IPS DF 19.7 (cell line): ENCODE results near the gene INTS6L.
"Not testable (repeated sequence)": the region's sequence is repeated elsewhere in the genome, so short reads cannot be mapped to it uniquely, and the experiment has no call there.

Source experiments
- DNase-seq: peaks from one replicate; pipeline ENCODE4 v3.0.0-alpha.2; 2013; ENCODE audit warnings: low read depth, low spot score

Gene INTS6L

DNA sequence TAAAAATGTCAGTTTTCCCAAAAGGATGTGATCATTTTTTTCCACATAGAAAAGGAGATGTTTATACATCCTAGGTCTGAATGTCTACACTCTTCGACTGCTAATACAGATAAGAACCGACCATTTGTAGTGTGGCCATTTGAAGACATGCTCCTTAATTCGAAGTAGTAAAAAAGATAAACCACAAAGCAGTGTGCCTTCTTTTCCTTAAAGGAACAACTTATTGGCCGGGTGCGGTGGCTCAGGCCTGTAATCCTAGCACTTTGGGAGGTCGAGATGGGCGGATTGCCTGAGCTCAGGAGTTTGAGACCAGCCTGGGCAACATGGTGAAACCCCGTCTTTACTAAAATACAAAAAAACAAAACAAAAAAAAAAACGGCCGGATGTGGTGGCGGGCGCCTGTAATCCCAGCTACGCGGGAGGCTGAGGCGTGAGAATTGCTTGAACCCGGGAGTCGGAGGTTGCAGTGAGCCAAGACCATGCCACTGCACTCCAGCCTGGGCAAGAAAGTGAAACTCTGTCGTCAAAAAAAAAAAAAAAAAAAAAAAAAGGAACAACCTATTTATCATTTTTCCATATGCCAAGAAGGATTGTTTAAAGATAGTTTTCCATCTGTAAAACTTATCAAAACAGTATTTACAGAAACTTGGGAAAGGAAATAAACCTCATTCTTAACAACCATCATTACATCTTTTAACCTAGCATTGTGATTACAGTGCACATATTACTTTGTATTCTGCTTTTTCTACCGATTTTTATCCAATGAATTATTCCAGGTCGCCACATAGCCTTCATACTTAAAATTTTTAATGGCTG, 2.6 kb downstream of the INTS6L start:
- DNase-seq, result no peak

DNA sequence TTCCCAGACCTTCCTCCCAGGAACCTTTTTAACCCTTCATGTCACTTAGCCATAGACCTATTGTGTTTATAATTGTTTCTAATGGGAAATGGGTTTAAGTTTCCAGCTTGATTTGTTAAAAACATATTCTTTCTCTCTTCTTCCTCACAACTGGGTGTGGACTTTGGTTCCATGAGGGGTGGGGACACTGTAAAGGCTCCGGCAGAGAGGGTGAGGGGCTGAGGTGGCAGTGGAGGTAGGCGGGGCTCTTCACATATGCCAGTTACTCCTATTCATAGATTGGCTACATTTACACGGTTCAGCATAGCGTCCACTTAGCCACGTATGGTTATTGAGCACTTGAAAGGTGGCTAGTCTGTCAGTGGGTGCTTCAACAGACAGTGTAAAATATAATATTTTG, 7.8 kb downstream of the INTS6L start:
- DNase-seq, result no peak

DNA sequence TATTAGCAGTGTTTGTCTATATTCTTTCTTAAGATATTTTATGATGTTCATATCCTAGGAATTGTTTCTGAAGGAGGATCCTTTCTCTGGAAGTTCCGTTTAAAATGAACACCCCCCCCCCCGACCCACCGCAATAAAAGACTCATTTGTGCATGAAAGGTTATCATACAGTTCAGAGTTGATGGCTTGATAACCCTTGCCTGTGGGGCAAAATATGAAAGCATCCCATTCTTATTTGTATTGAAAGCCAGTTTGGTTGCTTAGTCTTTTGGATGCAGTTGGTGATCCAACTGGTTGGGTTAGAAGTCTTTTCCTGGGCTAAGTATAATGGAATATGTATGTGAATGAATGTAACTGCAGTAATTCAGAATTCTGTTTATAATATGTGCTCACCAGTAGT, 8.3 kb downstream of the INTS6L start:
- DNase-seq, result no peak

DNA sequence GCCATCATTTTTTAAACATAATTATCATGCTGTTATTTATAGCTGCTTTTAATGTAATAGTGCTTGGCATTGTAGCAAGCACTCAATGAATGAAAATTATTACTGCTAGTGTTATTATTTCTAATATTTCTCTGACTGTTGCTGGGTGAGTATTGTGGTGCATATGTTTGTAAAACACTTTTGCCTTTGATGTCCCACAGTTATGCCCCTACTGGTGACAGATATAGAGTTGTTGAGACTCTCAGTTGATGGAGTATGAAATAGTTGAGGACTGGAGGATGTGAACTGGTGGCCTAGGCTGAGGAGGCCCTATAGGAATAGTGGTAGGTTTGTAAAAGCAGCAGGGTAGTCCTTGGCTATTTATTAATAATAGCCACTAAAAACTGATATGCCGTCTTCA, 9.6 kb downstream of the INTS6L start:
- no peak for DNase-seq

DNA sequence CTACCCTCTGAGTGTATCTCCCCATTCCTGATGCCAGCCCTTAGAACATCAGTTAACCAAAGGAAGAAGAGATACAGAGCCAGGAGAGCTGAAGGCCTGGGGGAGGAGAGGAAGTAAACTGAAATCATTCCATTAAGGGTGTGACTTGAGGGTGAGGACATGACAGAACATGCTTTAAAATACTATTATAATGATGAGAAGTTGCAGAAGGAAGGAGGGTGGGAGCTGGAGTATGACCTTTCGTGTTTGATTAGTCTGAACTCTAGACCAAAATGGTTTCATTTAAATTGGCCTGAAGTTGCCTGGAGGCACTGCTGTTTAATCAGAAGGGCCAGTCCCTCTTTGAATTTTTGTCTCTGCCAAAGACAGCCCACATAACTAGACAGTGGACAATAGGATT, 11.4 kb downstream of the INTS6L start:
- no peak for DNase-seq

DNA sequence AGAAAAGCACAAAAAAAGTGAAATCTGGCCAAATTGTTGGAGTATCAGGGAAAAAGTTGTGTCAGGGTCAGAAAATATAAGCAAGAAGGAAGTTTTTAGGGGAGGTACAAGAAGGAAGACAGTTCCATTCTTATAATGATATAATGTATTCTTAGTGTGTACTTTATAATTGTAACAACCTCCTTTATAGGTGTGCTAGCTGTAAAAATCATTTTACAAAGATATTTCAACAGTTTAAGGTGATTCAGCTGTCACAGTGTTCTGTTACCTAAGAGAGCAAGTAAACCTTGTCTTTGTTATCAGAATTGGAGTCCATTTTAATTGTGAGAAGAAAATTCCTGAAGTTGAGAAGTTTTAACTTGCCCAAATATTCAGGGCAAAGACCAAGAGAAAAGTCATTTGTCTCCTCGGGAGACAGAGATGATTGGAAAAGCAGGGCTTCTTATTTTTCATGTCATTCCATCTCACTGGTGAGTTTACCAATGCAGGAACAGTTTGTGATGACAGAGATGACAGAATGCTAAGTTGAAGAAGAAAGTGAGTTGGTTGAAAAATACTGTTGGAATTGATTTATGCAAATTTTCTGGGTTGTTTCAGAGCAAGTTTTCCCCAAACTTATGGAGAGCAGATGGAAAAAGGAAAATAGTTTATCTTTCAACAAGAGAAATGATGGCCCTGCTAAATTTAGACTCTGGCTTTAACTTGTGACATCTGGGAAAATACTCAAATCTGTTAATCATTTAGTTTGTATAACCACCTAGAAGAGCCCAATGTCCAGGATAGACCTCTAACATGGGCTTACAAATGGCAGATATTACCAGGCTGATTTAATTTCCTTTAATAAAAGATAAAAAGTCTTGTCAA, 14.8 kb downstream of the INTS6L start:
- DNase-seq, result no peak

DNA sequence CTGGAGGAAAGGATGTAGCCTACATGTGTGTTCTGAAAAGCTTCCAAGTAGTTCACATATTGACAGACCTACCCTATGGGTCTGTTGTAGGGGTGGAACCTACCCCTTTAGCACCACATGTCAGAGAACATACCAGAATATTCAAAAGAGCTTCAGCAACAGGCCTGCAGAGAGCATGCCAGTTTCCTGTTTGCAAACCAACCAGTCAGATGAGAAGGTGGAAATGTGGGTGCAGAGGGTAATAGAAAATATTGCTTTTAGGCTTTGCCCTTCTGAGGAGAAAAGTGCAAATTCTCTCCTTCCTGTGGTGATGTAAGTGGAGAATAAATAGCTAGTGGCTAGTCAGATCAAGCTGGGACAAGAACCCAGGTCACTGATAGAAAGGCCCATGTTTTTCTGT, 16.4 kb downstream of the INTS6L start:
- no peak for DNase-seq

DNA sequence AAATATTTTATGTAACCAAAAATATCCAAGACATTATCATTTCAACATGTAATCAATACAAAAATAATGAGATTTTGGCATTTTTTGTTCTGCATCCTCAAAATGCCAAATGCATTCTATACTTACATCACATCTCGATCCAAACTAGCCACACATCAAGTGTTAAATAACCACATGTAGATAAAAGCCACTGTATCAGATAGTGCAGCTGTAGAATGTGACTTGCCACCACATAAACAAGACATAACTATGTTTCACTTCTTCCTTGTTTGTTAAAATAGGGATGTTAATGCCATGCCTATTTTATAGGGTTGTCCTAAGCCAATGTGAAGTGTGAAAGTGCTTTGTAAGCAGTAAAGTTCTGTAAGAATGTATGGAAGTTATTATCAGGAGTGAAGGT, 20.9 kb downstream of the INTS6L start:
- DNase-seq, result no peak

DNA sequence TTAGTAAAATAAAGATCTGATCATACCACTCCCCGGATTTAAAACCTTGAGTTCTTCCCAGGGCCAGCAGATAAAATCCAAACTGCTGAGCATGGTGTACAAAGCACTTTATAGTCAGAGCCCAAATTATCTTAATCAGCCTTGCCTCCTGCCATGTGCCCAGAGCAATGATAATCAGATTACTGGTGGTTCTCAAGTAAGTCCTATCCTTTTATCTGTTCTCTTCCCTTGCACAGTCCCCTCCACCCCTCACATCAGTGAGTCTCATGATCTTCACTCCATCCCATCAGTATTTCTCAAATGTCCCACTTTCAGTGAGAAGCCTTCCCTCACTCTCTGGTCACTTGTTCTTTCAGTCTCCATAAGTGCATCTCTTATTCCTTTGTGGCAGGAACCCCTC, 22.7 kb downstream of the INTS6L start:
- DNase-seq, result no peak

DNA sequence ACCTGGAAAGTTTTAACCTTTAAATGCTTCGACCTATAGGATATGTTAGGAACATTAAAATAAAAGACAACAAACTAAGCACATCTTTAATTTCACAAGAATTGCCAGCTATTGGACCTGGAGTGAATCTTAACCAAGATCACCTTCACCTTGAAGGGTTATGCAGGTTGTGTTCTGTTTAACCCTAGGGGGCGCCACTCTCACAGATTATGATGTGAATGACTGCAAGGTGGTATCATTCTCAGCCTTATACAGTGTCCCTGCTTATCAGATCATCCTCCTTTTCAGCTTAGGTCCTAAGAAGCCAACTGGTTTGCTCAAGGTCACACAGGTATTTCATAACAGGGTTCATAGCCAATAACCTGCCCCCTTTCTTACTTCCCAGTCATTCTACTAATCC, 23.5 kb downstream of the INTS6L start:
- DNase-seq, result no peak

DNA sequence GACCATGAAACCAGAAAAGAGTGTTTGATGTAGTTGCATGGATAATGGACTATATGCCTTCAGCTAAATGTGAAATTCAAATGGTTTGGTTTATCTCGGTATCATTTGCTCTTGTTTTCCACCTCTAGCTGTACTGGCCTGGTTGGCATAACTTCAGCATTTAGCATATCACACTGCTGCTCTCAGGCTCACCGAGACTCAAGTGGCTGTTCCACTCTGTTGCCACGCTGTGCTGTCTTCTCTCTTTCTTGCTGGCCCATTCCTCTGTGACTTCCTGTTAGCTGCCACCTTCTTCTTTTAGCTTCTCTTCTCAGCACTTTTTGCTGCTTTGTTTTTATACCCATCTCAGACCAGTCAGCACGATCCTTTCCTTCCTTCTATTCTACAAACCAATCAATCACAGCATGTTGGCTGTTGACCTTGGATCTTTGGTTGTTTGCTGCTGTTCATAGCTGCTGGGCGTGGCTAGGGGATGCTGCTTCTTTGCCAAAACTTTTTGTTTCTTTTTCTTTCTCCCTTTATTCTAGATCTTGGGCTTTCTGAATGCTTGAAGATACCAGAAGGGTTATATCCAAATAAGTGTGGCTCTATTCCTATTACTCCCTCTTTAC, 24.0 kb downstream of the INTS6L start:
- no peak for DNase-seq

DNA sequence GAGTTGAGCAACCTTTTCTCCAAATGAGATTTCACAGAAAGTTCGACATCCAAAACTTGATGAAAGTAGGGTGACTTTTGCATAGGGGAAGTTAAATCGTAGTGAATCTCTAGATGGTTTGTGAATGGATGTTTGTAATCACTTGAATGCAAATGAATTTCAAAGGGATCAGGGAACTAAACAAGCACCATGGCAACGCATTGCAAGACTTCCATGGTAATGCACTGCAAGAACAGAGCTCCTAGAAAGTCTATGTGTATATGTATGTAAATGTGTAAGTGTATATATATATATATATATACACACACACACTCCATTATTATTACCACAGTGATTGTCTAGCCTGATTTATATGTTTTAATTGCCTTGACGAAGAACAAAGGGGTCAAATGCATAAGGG, 27.3 kb downstream of the INTS6L start:
- DNase-seq, result no peak

DNA sequence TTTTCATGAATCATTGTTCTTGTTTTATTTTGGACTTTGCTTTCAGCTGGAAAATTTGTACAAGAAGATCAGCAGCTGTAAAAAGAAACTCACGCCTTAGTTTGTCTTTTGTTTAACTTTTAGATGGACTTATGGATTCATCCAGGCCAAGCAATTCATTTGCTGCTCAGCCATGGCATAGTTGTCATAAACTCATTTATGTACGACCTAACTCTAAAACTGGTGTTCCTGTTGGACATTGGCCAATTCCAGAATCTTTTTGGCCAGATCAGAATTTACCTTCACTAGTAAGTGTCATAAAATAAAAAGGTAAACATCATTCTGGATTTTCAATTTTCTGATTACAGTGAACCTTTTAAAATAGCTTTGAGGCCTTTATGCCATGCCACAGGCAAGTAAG, 29.1 kb downstream of the INTS6L start:
- no peak for DNase-seq

DNA sequence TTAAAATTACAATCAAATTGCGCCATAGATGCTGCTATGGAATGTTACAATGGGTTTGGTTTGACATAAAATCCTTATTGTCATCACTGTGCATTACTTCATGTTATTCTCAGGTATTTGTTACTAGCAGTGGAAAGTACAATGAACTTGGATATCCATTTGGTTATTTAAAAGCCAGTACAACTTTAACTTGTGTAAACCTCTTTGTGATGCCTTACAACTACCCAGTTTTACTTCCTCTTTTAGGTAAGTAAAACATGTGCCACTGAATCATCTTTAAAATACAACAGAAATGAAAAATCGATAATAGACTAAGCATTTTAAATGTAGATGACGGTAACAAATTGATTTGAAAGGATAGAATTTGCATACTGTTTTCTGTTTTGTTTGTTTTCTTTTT, 35.6 kb downstream of the INTS6L start:
- DNase-seq, result no peak

DNA sequence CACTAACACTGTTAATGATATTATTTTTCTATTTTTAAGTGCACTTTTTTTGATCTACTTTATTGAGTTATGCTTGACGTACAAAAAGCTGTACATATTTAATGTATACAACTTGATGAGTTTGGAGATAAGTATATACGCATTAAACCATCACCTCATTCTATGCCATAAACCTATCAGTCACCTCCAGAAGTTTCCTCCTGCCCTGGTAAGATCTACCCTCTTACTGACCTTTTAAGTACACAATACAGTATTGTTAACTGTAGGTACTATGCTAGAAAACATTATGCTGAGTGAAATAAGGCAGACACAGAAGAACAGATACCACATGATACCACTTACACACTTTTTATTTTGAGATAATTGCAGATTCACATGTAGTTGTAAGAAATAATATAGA, 36.9 kb downstream of the INTS6L start:
- DNase-seq, result no peak

DNA sequence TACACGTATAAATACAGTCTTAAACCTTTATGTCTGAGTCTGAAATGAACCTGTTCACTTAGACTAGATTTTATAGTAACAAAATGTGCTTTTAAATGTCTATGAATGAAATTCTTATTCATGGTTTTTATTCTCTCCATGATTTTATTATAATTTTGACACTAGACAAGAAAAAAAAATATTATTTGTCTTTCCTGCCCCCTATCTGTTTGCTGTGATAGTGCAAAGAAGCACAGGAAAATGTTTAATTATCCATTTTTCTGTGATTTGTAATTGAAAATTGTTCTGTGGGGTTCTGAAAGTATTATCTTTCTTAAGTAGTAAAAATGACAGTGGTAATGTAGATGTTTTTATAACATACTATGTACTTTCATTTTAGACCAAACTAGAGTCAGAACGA, 52.0 kb downstream of the INTS6L start:
- DNase-seq, result no peak

DNA sequence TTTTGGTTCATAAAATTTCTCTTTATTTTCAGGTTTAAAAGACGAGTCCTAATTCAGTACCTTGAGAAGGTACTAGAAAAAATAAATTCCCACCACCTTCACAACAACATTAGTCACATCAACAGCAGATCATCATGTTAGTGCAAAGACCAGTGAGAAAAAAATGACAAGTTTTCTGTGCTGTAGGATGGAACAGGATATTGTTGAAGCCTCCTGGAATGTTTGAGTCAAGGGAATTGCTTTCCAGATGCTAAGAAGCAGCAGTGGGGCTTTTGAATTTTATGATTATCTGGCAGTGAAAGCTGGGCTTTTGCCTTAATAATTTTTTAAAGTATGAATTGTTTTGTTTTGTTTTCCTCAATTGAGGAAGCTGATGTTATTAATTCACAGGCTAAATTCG, 61.0 kb downstream of the INTS6L start:
- DNase-seq, result no peak

DNA sequence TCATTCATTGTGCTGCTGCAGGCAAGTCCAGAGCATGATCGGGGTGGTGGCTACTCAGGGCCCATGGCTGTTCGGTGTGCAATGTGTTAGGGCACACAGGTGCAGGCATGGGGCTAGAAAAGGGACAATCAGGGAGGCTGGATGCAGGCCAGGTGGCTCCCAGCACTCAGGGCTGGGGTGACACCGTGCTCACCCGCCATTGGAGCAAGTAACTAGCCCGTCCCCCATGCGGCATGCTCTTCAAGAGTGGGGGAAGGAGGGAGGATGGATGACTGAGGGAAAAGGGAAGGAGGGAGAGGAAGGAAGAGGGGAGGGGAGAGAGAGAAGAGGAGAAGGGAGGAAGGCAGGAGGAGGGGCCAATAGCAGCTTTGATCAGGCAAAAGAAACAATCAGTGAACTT, 64.7 kb downstream of the INTS6L start:
- DNase-seq, result no peak

DNA sequence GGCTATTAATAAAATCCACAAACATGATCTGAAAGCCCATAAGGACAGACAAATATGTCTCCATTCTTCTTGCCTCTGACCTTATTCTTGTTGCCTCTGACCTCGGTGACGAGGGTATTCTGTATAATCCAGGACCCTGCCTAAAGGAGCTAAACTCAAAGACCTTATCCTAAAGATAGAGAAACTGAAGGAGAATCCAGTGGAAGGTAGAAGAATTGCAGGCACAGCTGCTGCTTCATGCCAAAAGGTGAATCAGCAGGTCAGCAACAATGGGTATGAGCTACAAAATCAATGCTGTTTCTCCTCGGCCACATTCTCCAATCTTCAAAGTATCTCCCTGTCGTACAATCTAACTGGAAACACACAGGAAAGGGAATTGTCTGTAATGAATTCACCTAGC, 71.4 kb downstream of the INTS6L start:
- DNase-seq, result no peak

DNA sequence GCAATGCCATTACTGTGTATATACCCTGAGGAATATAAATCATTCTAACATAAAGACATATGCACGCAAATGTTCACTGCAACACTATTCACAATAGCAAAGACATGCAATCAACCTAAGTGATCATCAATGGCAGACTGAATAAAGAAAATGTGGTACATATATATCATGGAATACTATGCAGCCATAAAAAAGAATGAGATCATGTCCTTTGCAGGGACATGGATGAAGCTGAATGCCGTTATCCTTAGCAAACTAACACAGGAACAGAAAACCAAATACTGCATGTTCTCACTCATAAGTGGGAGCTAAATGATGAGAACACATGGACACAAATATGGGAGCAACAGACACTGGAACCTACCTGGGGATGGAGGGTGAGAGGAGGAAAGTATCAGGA, 73.6 kb downstream of the INTS6L start:
- not testable (repeated sequence) for DNase-seq

DNA sequence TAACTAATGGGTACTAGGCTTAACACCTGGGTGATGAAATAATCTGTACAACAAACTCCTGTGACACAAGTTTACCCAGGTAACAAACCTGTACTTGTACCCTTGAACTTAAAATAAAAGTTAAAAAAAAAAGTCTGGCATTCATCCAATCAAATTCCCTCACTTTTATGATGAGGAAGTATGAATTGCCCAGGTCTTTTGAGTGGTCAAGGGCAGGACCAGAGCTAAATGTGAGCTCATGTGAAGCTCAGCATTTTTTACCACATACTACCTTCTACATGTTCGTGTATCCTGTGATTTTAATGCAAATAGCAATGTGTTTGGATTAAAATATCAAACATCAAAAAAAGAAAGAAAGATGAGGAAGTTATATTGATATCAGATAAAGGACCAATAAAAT, 74.0 kb downstream of the INTS6L start:
- DNase-seq, result not testable (repeated sequence)

DNA sequence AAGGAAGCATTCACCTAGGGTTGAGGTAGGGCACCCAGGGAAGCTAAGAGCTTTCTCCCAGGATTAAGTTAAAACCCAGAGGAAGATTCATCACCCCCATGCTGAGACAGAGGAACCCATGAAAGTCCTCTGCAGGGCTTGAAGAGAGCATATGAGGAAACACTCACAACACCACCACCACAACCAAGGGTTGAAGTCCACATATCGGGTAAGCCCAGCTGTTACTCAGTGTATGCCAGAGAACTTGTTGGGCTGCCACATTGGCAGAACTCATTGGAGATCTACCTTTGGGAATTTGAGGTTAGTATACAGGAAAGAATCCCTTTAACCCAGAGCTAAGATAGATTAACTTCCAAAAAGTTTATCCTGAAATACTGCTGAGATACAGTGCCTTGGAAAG, 75.1 kb downstream of the INTS6L start:
- DNase-seq, result no peak

DNA sequence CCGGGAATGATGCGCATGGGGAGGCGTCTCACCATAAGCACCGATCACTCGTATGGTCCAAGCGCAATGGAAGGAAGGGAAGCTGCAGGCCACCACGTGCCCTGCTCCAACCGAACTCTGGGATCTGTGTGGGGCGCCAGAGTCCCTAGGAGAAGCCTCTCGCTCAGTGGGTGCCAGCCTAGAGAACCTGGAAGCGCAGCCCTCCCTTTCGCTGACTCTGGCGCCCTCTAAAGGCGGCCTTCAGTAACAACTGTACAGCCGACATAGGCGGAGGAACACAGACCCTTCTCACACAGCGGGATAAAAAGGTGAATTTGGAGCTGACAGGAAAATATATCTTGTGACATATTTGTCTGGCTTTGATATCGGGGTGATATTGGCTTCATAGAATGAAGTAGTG, 76.0 kb downstream of the INTS6L start:
- DNase-seq, result no peak
